Measurements from ENCODE around the gene DUS1L.
A peak's percentile ranks its signal among the peaks of the same experiment; 100 is the strongest.

The DUS1L gene

GRCh38 chr17:82021107-82021899 is 44.3 kb downstream of the DUS1L start:
- Histone ChIP-seq H3K36me3 (replicated peaks; ENCODE audit: low read depth, low read length) (no peaks in the 10 kb centered on the region), H2AFZ (ENCODE audit: low read depth, low read length) (no peak overlapping the region), H4K20me1 (ENCODE audit: insufficient read depth, low read length) (peaks cover 13% of the 10 kb centered on the region), H3K4me3 (ENCODE audit: low read length) (peak overlapping the region; percentile 100), H3K27ac (ENCODE audit: low read length) (peak overlapping the region; percentile 45), H3K4me1 (ENCODE audit: low read length) (peaks cover 19% of the 10 kb centered on the region), H3K9ac (ENCODE audit: low read length) (peak overlapping the region; percentile 97), H3K79me2 (ENCODE audit: low read length) (peaks cover 15% of the 10 kb centered on the region), H3K4me2 (ENCODE audit: low read length) (peak overlapping the region; percentile 99), H3K9me3 (ENCODE audit: insufficient read depth, low read length) (no peaks in the 10 kb centered on the region), H3K27me3 (ENCODE audit: low read depth, low read length) (no peaks in the 10 kb centered on the region)
- TF ChIP-seq EZH2phosphoT487 (IDR thresholded peaks at IDR 0.05; ENCODE audit: low read depth) (no peak), CTCF (IDR thresholded peaks at IDR 0.05; ENCODE audit: low read depth, low read length) (peak; percentile 69)

GRCh38 chr17:82020572-82021106 is 45.0 kb downstream of the DUS1L start:
- TF ChIP-seq EZH2phosphoT487 (IDR thresholded peaks at IDR 0.05; ENCODE audit: low read depth) (no peak), CTCF (IDR thresholded peaks at IDR 0.05; ENCODE audit: low read depth, low read length) (no peak)
- Histone ChIP-seq H3K9me3 (ENCODE audit: insufficient read depth, low read length) (no peaks in the 10 kb centered on the region), H3K27ac (ENCODE audit: low read length) (no peak overlapping the region), H3K4me3 (ENCODE audit: low read length) (peak overlapping the region; percentile 100), H3K4me1 (ENCODE audit: low read length) (peaks cover 19% of the 10 kb centered on the region), H3K9ac (ENCODE audit: low read length) (peak overlapping the region; percentile 97; the same call in 1 of the 2 replicates), H3K79me2 (ENCODE audit: low read length) (peaks cover 15% of the 10 kb centered on the region), H3K27me3 (ENCODE audit: low read depth, low read length) (no peaks in the 10 kb centered on the region), H3K36me3 (replicated peaks; ENCODE audit: low read depth, low read length) (no peaks in the 10 kb centered on the region), H3K4me2 (ENCODE audit: low read length) (peak overlapping the region; percentile 99), H4K20me1 (ENCODE audit: insufficient read depth, low read length) (peaks cover 13% of the 10 kb centered on the region), H2AFZ (ENCODE audit: low read depth, low read length) (no peak overlapping the region)

GRCh38 chr17:82019690-82020571 is 45.7 kb downstream of the DUS1L start:
- no peak overlapping the region for H3K4me2 ChIP-seq (ENCODE audit: low read length)
- no peaks in the 10 kb centered on the region for H3K36me3 ChIP-seq (replicated peaks; ENCODE audit: low read depth, low read length)
- peak; percentile 80 for TF ChIP-seq CTCF (IDR thresholded peaks at IDR 0.05; ENCODE audit: low read depth, low read length)
- no peak for TF ChIP-seq EZH2phosphoT487 (IDR thresholded peaks at IDR 0.05; ENCODE audit: low read depth)
- H2AFZ ChIP-seq (ENCODE audit: low read depth, low read length), result no peak overlapping the region
- no peak overlapping the region for H3K9ac ChIP-seq (ENCODE audit: low read length)
- peaks cover 19% of the 10 kb centered on the region for H3K4me1 ChIP-seq (ENCODE audit: low read length)
- no peaks in the 10 kb centered on the region for H3K27me3 ChIP-seq (ENCODE audit: low read depth, low read length)
- H3K79me2 ChIP-seq (ENCODE audit: low read length), result peaks cover 15% of the 10 kb centered on the region
- H3K27ac ChIP-seq (ENCODE audit: low read length), result no peak overlapping the region
- peaks cover 13% of the 10 kb centered on the region for H4K20me1 ChIP-seq (ENCODE audit: insufficient read depth, low read length)
- no peak overlapping the region for H3K4me3 ChIP-seq (ENCODE audit: low read length)
- H3K9me3 ChIP-seq (ENCODE audit: insufficient read depth, low read length), result no peaks in the 10 kb centered on the region
